C4-2B (cell line): ENCODE results near the gene PTH1R.

Experiments used
- ZFX ChIP-seq: fragments of 450-650 bp; IDR thresholded peaks from 2 replicates; pipeline ENCODE4 v1.6.1; 2017
- TF ChIP-seq, protein P1 (sequence below): fragments of 450-650 bp; conservative IDR thresholded peaks from 2 replicates; pipeline ENCODE4 v1.5.1; 2017; ENCODE audit warnings: mild to moderate bottlenecking

DNA sequence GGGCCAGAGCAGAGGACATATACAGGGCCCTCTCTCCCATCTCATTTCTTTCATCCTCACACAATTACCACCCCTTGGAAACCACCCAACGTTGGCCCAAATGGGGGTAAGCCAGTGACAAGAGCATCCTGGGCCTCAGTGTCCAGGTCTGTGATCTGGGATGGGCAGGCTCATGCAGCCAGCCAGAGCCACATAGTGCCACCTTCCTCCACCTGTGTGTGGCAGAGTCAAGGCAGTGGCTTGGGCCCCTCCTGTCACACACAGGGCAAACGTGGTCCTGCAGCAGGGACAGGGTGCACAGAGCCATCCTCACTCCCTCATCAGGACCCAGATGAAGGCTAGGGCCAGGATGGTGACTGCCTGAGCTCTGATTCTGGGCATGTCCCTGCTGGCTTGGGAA lies 12.0 kb upstream of the PTH1R start:
- TF ChIP-seq, protein P1, sequence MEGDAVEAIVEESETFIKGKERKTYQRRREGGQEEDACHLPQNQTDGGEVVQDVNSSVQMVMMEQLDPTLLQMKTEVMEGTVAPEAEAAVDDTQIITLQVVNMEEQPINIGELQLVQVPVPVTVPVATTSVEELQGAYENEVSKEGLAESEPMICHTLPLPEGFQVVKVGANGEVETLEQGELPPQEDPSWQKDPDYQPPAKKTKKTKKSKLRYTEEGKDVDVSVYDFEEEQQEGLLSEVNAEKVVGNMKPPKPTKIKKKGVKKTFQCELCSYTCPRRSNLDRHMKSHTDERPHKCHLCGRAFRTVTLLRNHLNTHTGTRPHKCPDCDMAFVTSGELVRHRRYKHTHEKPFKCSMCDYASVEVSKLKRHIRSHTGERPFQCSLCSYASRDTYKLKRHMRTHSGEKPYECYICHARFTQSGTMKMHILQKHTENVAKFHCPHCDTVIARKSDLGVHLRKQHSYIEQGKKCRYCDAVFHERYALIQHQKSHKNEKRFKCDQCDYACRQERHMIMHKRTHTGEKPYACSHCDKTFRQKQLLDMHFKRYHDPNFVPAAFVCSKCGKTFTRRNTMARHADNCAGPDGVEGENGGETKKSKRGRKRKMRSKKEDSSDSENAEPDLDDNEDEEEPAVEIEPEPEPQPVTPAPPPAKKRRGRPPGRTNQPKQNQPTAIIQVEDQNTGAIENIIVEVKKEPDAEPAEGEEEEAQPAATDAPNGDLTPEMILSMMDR: no peak
- no peak for TF ChIP-seq ZFX
